BE2C (cell line): ENCODE results near the gene RSPRY1.

Experiments used
- DNase-seq: peaks from one replicate; pipeline ENCODE4 v3.0.0-alpha.2; 2020
- H3K27me3 ChIP-seq: fragments of 250-450 bp; sonication (Bioruptor Pico); 2 replicates; pipeline ENCODE4 v1.5.1; 2020; ENCODE audit warnings: mild to moderate bottlenecking
- H3K36me3 ChIP-seq: fragments of 250-450 bp; sonication (Bioruptor Pico); 2 replicates; pipeline ENCODE4 v1.5.1; 2020; ENCODE audit warnings: mild to moderate bottlenecking
- H3K4me1 ChIP-seq: fragments of 250-450 bp; sonication (Bioruptor Pico); 2 replicates; pipeline ENCODE4 v1.5.1; 2020
- H3K4me3 ChIP-seq: 2 replicates; pipeline ENCODE4 v1.5.1; 2011; ENCODE audit warnings: low read depth, low read length
- H3K9me3 ChIP-seq: fragments of 250-450 bp; sonication (Bioruptor Pico); 2 replicates; pipeline ENCODE4 v1.5.1; 2020
- CTCF ChIP-seq: IDR thresholded peaks from 2 replicates; pipeline ENCODE4 v1.5.1; 2012; ENCODE audit warnings: mild to moderate bottlenecking, low read depth, low read length

RSPRY1 gene

GRCh38 chr16:57278494-57278893 lies 92.4 kb downstream of the RSPRY1 start:
- Histone ChIP-seq H3K4me3 (no peak overlapping the region), H3K4me1 (peaks cover under 1% of the 10 kb centered on the region), H3K36me3 (no peaks in the 10 kb centered on the region), H3K9me3 (no peaks in the 10 kb centered on the region), H3K27me3 (no peaks in the 10 kb centered on the region)
- no peak for DNase-seq
- TF ChIP-seq CTCF = no peak

GRCh38 chr16:57279780-57280638 lies 93.9 kb downstream of the RSPRY1 start:
- no peak for DNase-seq
- Histone ChIP-seq H3K4me1 (no peaks in the 10 kb centered on the region), H3K27me3 (peaks cover 6% of the 10 kb centered on the region; the same call in 1 of the 2 replicates), H3K9me3 (0 out of 2 replicates have a peak, but pooled peaks cover 2% of the 10 kb centered on the region), H3K36me3 (no peaks in the 10 kb centered on the region), H3K4me3 (no peak overlapping the region)
- no peak for TF ChIP-seq CTCF

- H3K9me3 ChIP-seq = 0 out of 2 replicates have a peak, but pooled peaks cover 2% of the 10 kb centered on the region
- no peaks in the 10 kb centered on the region for H3K4me1 ChIP-seq
- no peak overlapping the region for H3K4me3 ChIP-seq
- H3K27me3 ChIP-seq = peaks cover 6% of the 10 kb centered on the region; the same call in 1 of the 2 replicates
- TF ChIP-seq CTCF = no peak
- no peaks in the 10 kb centered on the region for H3K36me3 ChIP-seq
- no peak for DNase-seq
These were observed 95.7 kb downstream of the RSPRY1 start for GRCh38 chr16:57281791-57282190.

- no peak for TF ChIP-seq CTCF
- Histone ChIP-seq H3K36me3 (no peaks in the 10 kb centered on the region), H3K4me1 (no peaks in the 10 kb centered on the region), H3K9me3 (0 out of 2 replicates have a peak, but pooled peaks cover 2% of the 10 kb centered on the region), H3K27me3 (peaks cover 6% of the 10 kb centered on the region; the same call in 1 of the 2 replicates), H3K4me3 (no peak overlapping the region)
- DNase-seq = no peak
These were observed 96.5 kb downstream of the RSPRY1 start for GRCh38 chr16:57282510-57283213.

GRCh38 chr16:57283214-57283958 lies 97.3 kb downstream of the RSPRY1 start:
- H3K36me3 ChIP-seq = no peaks in the 10 kb centered on the region
- no peak for DNase-seq
- H3K27me3 ChIP-seq = peaks cover 6% of the 10 kb centered on the region; the same call in 1 of the 2 replicates
- H3K4me3 ChIP-seq = no peak overlapping the region
- no peaks in the 10 kb centered on the region for H3K4me1 ChIP-seq
- no peak for TF ChIP-seq CTCF
- H3K9me3 ChIP-seq = 0 out of 2 replicates have a peak, but pooled peaks cover 2% of the 10 kb centered on the region
